Suprapubic skin (tissue), 4 donors: Measurements from ENCODE around the gene LRRC75B.

Experiments used
- CTCF ChIP-seq, 2 donors: fragments of 200-600 bp in 1 of 2; fragments of 450-650 bp in 1 of 2; sonication (generic) in 1 of 2; IDR thresholded peaks; one replicate each; pipeline ENCODE4 v1.5.1; 2016 to 2019; ENCODE audit warnings: antibody characterized with exemption in 2 of 2, mild to moderate bottlenecking in 1 of 2, moderate library complexity in 1 of 2
- EP300 ChIP-seq: sonication (generic); formaldehyde crosslinking; IDR thresholded peaks from one replicate; pipeline ENCODE4 v1.6.1; 2017; ENCODE audit warnings: antibody characterized with exemption
- POLR2A ChIP-seq, 2 donors: fragments of 450-650 bp; IDR thresholded peaks; one replicate each; pipeline ENCODE4 v1.6.1; 2017; ENCODE audit warnings: antibody characterized with exemption in 2 of 2, mild to moderate bottlenecking in 2 of 2, moderate library complexity in 2 of 2
- POLR2AphosphoS5 ChIP-seq, 3 donors: sonication (generic); formaldehyde crosslinking; IDR thresholded peaks; one replicate each; pipeline ENCODE4 v1.6.1; 2017; ENCODE audit warnings: antibody characterized with exemption in 3 of 3

- TF ChIP-seq CTCF (IDR thresholded peaks at IDR 0.05) (no peak), POLR2A (IDR thresholded peaks at IDR 0.05) (no peak), POLR2AphosphoS5 (IDR thresholded peaks at IDR 0.05) (no peak), EP300 (no peak)
These were observed 27.8 kb downstream of the LRRC75B start for GRCh38 chr22:24565077-24565476.
